H1 (cell line): ENCODE results near the gene WDR7. TPM values are rescaled to one million over a fixed set of nuclear protein-coding genes. Genes with fewer than 3 reads are reported as not detected.

Experiments used
- CTCF ChIP-seq, 3 experiments: IDR thresholded peaks; 1 replicate in 2 of 3; 2 replicates in 1 of 3; pipeline versions ENCODE4 v1.5.1 to v1.6.1; 2011; ENCODE audit warnings: low read length in 3 of 3, mild to moderate bottlenecking in 3 of 3, inconsistent platforms in 2 of 3, low read depth in 1 of 3, moderate library complexity in 1 of 3; ENCODE audit not compliant: insufficient read depth in 1 of 3; ENCODE audit errors: control extremely low read depth in 1 of 3
- E2F6 ChIP-seq: IDR thresholded peaks from 2 replicates; pipeline ENCODE4 v1.6.1; 2012; ENCODE audit warnings: inconsistent platforms
- POU5F1 ChIP-seq: IDR thresholded peaks from 2 replicates; pipeline ENCODE4 v1.6.1; 2011; ENCODE audit warnings: low read depth, mild to moderate bottlenecking, low read length, moderate library complexity
- polyA plus RNA-seq, 7 experiments: library from polyadenylated mRNA; depleted of rRNA in 3 of 7; stranded (reverse) in 5 of 7; unstranded in 2 of 7; fragments of >200 nt in 5 of 7; fragments of 200-250 nt in 2 of 7; gene quantifications; 1 replicate in 5 of 7; 2 replicates in 1 of 7; 4 replicates in 1 of 7; pipeline versions ENCODE4 v1.2.1 to v1.2.3, GENCODE V29; 2011 to 2013; ENCODE audit warnings: missing spikeins in 2 of 7, mixed read lengths in 2 of 7
- total RNA-seq: library from RNA; stranded (reverse); fragmentation: NEBNext Ultra II Directional; extraction: Animal tissue kit (Norgen Biotek cat#: 25700); gene quantifications from 2 replicates; pipeline ENCODE4 v1.2.1, GENCODE V29; 2021

The WDR7 gene
- total and polyA plus RNA-seq, 2 of the 8 experiments (the other 6 are each of a cell fraction or from before 2014, with no cell fraction given) = 5.5 to 15.2 TPM

GRCh38 chr18:56983275-56983992 is 332.3 kb downstream of the WDR7 start (continued):
- TF ChIP-seq E2F6 (no peak), CTCF (IDR thresholded peaks at IDR 0.05; ENCODE audit: control extremely low read depth in 1 of 3, insufficient read depth in 1 of 3, low read depth in 1 of 3, low read length in 3 of 3) (no peak), POU5F1 (no peak)
